Muscle of leg (tissue), 11 donors: Measurements from ENCODE around the gene VPS13D. TPM values are rescaled to one million over a fixed set of nuclear protein-coding genes. Genes with fewer than 3 reads are reported as not detected.

Source experiments
- DNase-seq: peaks from one replicate; pipeline ENCODE4 v3.0.0; 2013
- H3K27ac ChIP-seq: one replicate; pipeline ENCODE4 v1.5.1; 2013; ENCODE audit warnings: mild to moderate bottlenecking, low read length, control low read depth
- H3K27me3 ChIP-seq: one replicate; pipeline ENCODE4 v1.6.1; 2013; ENCODE audit warnings: low read length; ENCODE audit not compliant: control insufficient read depth, insufficient read depth
- H3K36me3 ChIP-seq: one replicate; pipeline ENCODE4 v1.6.1; 2013; ENCODE audit warnings: low read length; ENCODE audit not compliant: control insufficient read depth, insufficient read depth
- H3K4me1 ChIP-seq: one replicate; pipeline ENCODE4 v1.6.1; 2013; ENCODE audit warnings: low read length; ENCODE audit not compliant: control insufficient read depth, insufficient read depth
- H3K4me3 ChIP-seq: one replicate; pipeline ENCODE4 v1.5.1; 2013; ENCODE audit warnings: low read length, control low read depth
- H3K9me3 ChIP-seq: replicated peaks from 2 replicates; pipeline ENCODE4 v1.6.1; 2013; ENCODE audit warnings: low read depth, low read length; ENCODE audit not compliant: control insufficient read depth
- WGBS: methylation state at CpG from one replicate; pipeline ENCODE4 v1.1.5; 2013; ENCODE audit warnings: missing lambda C conversion rate; ENCODE audit not compliant: insufficient coverage; 5-methylcytosine and 5-hydroxymethylcytosine counted together
- polyA plus RNA-seq, 8 donors: library from polyadenylated mRNA; unstranded; fragments of 120-200 nt; gene quantifications; one replicate each; pipeline versions ENCODE4 v1.2.1 to v1.2.3, GENCODE V29; 2013; ENCODE audit warnings: inconsistent platforms in 1 of 8, low replicate concordance in 1 of 8; ENCODE audit not compliant: insufficient read length in 8 of 8, insufficient read depth in 1 of 8
- total RNA-seq: library from RNA; stranded (reverse); fragments of 120-200 nt; gene quantifications from one replicate; pipeline ENCODE4 v1.2.4, GENCODE V29; 2013

The VPS13D gene
- total and polyA plus RNA-seq, 9 donors = 14.9 to 21.2 (median 17.0) TPM

GRCh38 chr1:12397462-12398450, 167.9 kb downstream of the VPS13D start:
- H3K4me3 ChIP-seq = no peak overlapping the region
- no peaks in the 10 kb centered on the region for H3K4me1 ChIP-seq
- H3K9me3 ChIP-seq = no peaks in the 10 kb centered on the region
- DNase-seq = peak; percentile 24
- H3K27ac ChIP-seq = no peak overlapping the region
- no CpG with 5 or more reads among the region's 7 CpGs for WGBS
- H3K27me3 ChIP-seq = no peaks in the 10 kb centered on the region
- H3K36me3 ChIP-seq = peaks cover 22% of the 10 kb centered on the region

- no peaks in the 10 kb centered on the region for H3K27me3 ChIP-seq
- H3K4me1 ChIP-seq = no peaks in the 10 kb centered on the region
- 90% methylated on average over 5 of the region's 6 CpGs for WGBS
- peaks cover 27% of the 10 kb centered on the region for H3K36me3 ChIP-seq
- no peak for DNase-seq
- no peak overlapping the region for H3K27ac ChIP-seq
- no peak overlapping the region for H3K4me3 ChIP-seq
- no peaks in the 10 kb centered on the region for H3K9me3 ChIP-seq
Measured at GRCh38 chr1:12398479-12398878, 168.6 kb downstream of the VPS13D start.

GRCh38 chr1:12400027-12400693, 170.3 kb downstream of the VPS13D start:
- H3K9me3 ChIP-seq = no peaks in the 10 kb centered on the region
- H3K36me3 ChIP-seq = peaks cover 37% of the 10 kb centered on the region
- H3K27ac ChIP-seq = no peak overlapping the region
- no peak for DNase-seq
- no peaks in the 10 kb centered on the region for H3K27me3 ChIP-seq
- no peak overlapping the region for H3K4me3 ChIP-seq
- 82% methylated on average over 10 of the region's 10 CpGs for WGBS
- H3K4me1 ChIP-seq = peaks cover under 1% of the 10 kb centered on the region

GRCh38 chr1:12402159-12402673, 172.4 kb downstream of the VPS13D start:
- Histone ChIP-seq H3K36me3 (peaks cover 39% of the 10 kb centered on the region), H3K9me3 (no peaks in the 10 kb centered on the region), H3K4me1 (peaks cover 11% of the 10 kb centered on the region), H3K4me3 (no peak overlapping the region), H3K27ac (no peak overlapping the region), H3K27me3 (no peaks in the 10 kb centered on the region)
- DNase-seq = no peak
- 83% methylated on average over 3 of the region's 3 CpGs for WGBS

GRCh38 chr1:12402842-12403241, 173.0 kb downstream of the VPS13D start:
- H3K9me3 ChIP-seq = no peaks in the 10 kb centered on the region
- H3K36me3 ChIP-seq = peaks cover 39% of the 10 kb centered on the region
- no peak for DNase-seq
- WGBS = no CpG with 5 or more reads among the region's 1 CpG
- no peak overlapping the region for H3K4me3 ChIP-seq
- H3K27ac ChIP-seq = no peak overlapping the region
- H3K27me3 ChIP-seq = no peaks in the 10 kb centered on the region
- H3K4me1 ChIP-seq = peaks cover 11% of the 10 kb centered on the region

- 79% methylated on average over 10 of the region's 13 CpGs for WGBS
- H3K9me3 ChIP-seq = no peaks in the 10 kb centered on the region
- peak overlapping the region; percentile 76 for H3K27ac ChIP-seq
- no peak for DNase-seq
- H3K4me1 ChIP-seq = peaks cover 11% of the 10 kb centered on the region
- no peak overlapping the region for H3K4me3 ChIP-seq
- no peaks in the 10 kb centered on the region for H3K27me3 ChIP-seq
- H3K36me3 ChIP-seq = peaks cover 41% of the 10 kb centered on the region
Measured at GRCh38 chr1:12404918-12405317, 175.1 kb downstream of the VPS13D start.

GRCh38 chr1:12405325-12406210, 175.7 kb downstream of the VPS13D start:
- H3K36me3 ChIP-seq = peaks cover 37% of the 10 kb centered on the region
- H3K4me1 ChIP-seq = peaks cover 11% of the 10 kb centered on the region
- peak; percentile 82 for DNase-seq

GRCh38 chr1:12406211-12407021, 176.6 kb downstream of the VPS13D start:
- H3K36me3 ChIP-seq = peaks cover 32% of the 10 kb centered on the region
- H3K4me1 ChIP-seq = peaks cover 11% of the 10 kb centered on the region
- DNase-seq = peak; percentile 70
- H3K27ac ChIP-seq = peak overlapping the region; percentile 76
- 33% methylated on average over 5 of the region's 8 CpGs for WGBS
- H3K9me3 ChIP-seq = peaks cover 3% of the 10 kb centered on the region
- H3K27me3 ChIP-seq = no peaks in the 10 kb centered on the region
- no peak overlapping the region for H3K4me3 ChIP-seq

More at GRCh38 chr1:12405325-12406210, 175.7 kb downstream of the VPS13D start:
- Histone ChIP-seq H3K4me3 (no peak overlapping the region), H3K9me3 (peaks cover 3% of the 10 kb centered on the region), H3K27me3 (no peaks in the 10 kb centered on the region), H3K27ac (peak overlapping the region; percentile 76)
- 50% methylated on average over 2 of the region's 9 CpGs for WGBS
